Liver (tissue), 9 donors: ENCODE results near the gene RNU6-9. TPM values are rescaled to one million over a fixed set of nuclear protein-coding genes. Genes with fewer than 3 reads are reported as not detected.

ENCODE experiments used
- DNase-seq: peaks from one replicate; pipeline ENCODE4 v3.0.0-alpha.2; 2017; ENCODE audit warnings: low spot score
- H3K27ac ChIP-seq, 2 donors: one replicate each; pipeline ENCODE4 v1.7.0; 2013; ENCODE audit warnings: inconsistent platforms in 2 of 2, low read length in 2 of 2, control low read depth in 1 of 2, low read depth in 1 of 2, mild to moderate bottlenecking in 1 of 2
- H3K27me3 ChIP-seq, 4 donors: one replicate each; pipeline versions ENCODE4 v1.6.1 to v1.7.0; 2013; ENCODE audit warnings: low read length in 3 of 4, inconsistent platforms in 1 of 4, mild to moderate bottlenecking in 1 of 4, moderate library complexity in 1 of 4; ENCODE audit not compliant: control insufficient read depth in 4 of 4, insufficient read depth in 4 of 4
- H3K36me3 ChIP-seq, 4 donors: one replicate each; pipeline versions ENCODE4 v1.6.1 to v1.7.0; 2013; ENCODE audit warnings: low read length in 3 of 4, mild to moderate bottlenecking in 3 of 4, low read depth in 1 of 4, moderate library complexity in 1 of 4; ENCODE audit not compliant: control insufficient read depth in 4 of 4, insufficient read depth in 3 of 4
- H3K4me1 ChIP-seq, 4 donors: one replicate each; pipeline versions ENCODE4 v1.6.1 to v1.7.0; 2013; ENCODE audit warnings: low read length in 3 of 4, mild to moderate bottlenecking in 3 of 4, moderate library complexity in 1 of 4; ENCODE audit not compliant: control insufficient read depth in 4 of 4, insufficient read depth in 4 of 4
- H3K4me3 ChIP-seq, 3 donors: one replicate each; pipeline versions ENCODE4 v1.6.1 to v1.7.0; 2013; ENCODE audit warnings: low read length in 3 of 3, control low read depth in 1 of 3, low read depth in 1 of 3, mild to moderate bottlenecking in 1 of 3
- H3K9ac ChIP-seq, 2 donors: one replicate each; pipeline ENCODE4 v1.7.0; 2013; ENCODE audit warnings: low read length in 2 of 2, mild to moderate bottlenecking in 2 of 2, moderate library complexity in 2 of 2, control low read depth in 1 of 2, low read depth in 1 of 2
- H3K9me3 ChIP-seq, 4 donors: one replicate each; pipeline versions ENCODE4 v1.6.1 to v1.7.0; 2013; ENCODE audit warnings: low read length in 3 of 4; ENCODE audit not compliant: control insufficient read depth in 4 of 4
- ATF3 ChIP-seq: IDR thresholded peaks from 2 replicates; pipeline ENCODE4 v1.6.1; 2016; ENCODE audit warnings: antibody characterized with exemption
- CTCF ChIP-seq: fragments of 150-350 bp; IDR thresholded peaks from 2 replicates; pipeline ENCODE4 v1.5.1; 2017; ENCODE audit warnings: improper control_type of control experiment, low read depth, low read length; ENCODE audit not compliant: missing input control
- EGR1 ChIP-seq, 2 donors: IDR thresholded peaks; 2 replicates each; pipeline ENCODE4 v1.6.1; 2016 to 2018; ENCODE audit warnings: antibody characterized with exemption in 2 of 2, low read depth in 2 of 2
- FOXA2 ChIP-seq: IDR thresholded peaks from 2 replicates; pipeline ENCODE4 v1.6.1; 2016; ENCODE audit warnings: antibody characterized with exemption
- GABPA ChIP-seq, 2 donors: IDR thresholded peaks in 1 of 2; conservative IDR thresholded peaks in 1 of 2; 2 replicates each; pipeline ENCODE4 v1.6.1; 2016; ENCODE audit warnings: antibody characterized with exemption in 2 of 2, mild to moderate bottlenecking in 1 of 2, moderate library complexity in 1 of 2
- HNF4A ChIP-seq, 2 donors: conservative IDR thresholded peaks; 2 replicates each; pipeline ENCODE4 v1.6.1; 2016; ENCODE audit warnings: antibody characterized with exemption in 2 of 2, mild to moderate bottlenecking in 2 of 2
- HNF4G ChIP-seq: IDR thresholded peaks from 2 replicates; pipeline ENCODE4 v1.6.1; 2016; ENCODE audit warnings: antibody characterized with exemption
- MAX ChIP-seq: IDR thresholded peaks from 2 replicates; pipeline ENCODE4 v1.6.1; 2016; ENCODE audit warnings: antibody characterized with exemption
- NR2F2 ChIP-seq: IDR thresholded peaks from 2 replicates; pipeline ENCODE4 v1.6.1; 2016; ENCODE audit warnings: antibody characterized with exemption
- RAD21 ChIP-seq, 2 donors: IDR thresholded peaks; 2 replicates each; pipeline ENCODE4 v1.6.1; 2016; ENCODE audit warnings: antibody characterized with exemption in 2 of 2, mild to moderate bottlenecking in 2 of 2
- REST ChIP-seq: IDR thresholded peaks from 2 replicates; pipeline ENCODE4 v1.6.1; 2016; ENCODE audit warnings: antibody characterized with exemption, mild to moderate bottlenecking
- RXRA ChIP-seq, 2 donors: IDR thresholded peaks; 2 replicates each; pipeline ENCODE4 v1.6.1; 2017 to 2018; ENCODE audit warnings: antibody characterized with exemption in 2 of 2, mild to moderate bottlenecking in 1 of 2
- SP1 ChIP-seq: IDR thresholded peaks from 2 replicates; pipeline ENCODE4 v1.6.1; 2018; ENCODE audit warnings: antibody characterized with exemption, mild to moderate bottlenecking
- TAF1 ChIP-seq: conservative IDR thresholded peaks from 2 replicates; pipeline ENCODE4 v1.6.1; 2016; ENCODE audit warnings: antibody characterized with exemption, mild to moderate bottlenecking
- YY1 ChIP-seq: IDR thresholded peaks from 2 replicates; pipeline ENCODE4 v1.6.1; 2016; ENCODE audit warnings: antibody characterized with exemption, mild to moderate bottlenecking
- ZBTB33 ChIP-seq: IDR thresholded peaks from 2 replicates; pipeline ENCODE4 v1.6.1; 2016; ENCODE audit warnings: antibody characterized with exemption
- WGBS: extraction: QIAGEN DNeasy Blood & Tissue Kit; methylation state at CpG from one replicate; pipeline ENCODE4 v1.1.7; 2013; 5-methylcytosine and 5-hydroxymethylcytosine counted together
- polyA plus RNA-seq, 2 donors: library from polyadenylated mRNA; stranded (reverse) in 1 of 2; unstranded in 1 of 2; fragments of 200-250 nt in 1 of 2; fragments of >200 nt in 1 of 2; fragmentation: Nextera tagmentation in 1 of 2; extraction: Ambion mirVana in 1 of 2; gene quantifications; one replicate each; pipeline versions ENCODE4 v1.2.1 to v1.2.3, GENCODE V29; 2013 to 2015
- total RNA-seq, 2 donors: library from RNA; depleted of rRNA; stranded (reverse); fragments of >200 nt; gene quantifications; one replicate each; pipeline ENCODE4 v1.2.3, GENCODE V29; 2014
- donor health status: healthy.
- donor health status: healthy.
- donor health status: healthy.
- donor health status: healthy.
- donor health status: healthy.

Gene RNU6-9
- total and polyA plus RNA-seq, 4 donors = not detected

- peaks cover 8 to 38% (median 11%) of the 10 kb centered on the region in 4 donors for H3K36me3 ChIP-seq
- WGBS = 98% methylated on average over 28 of the region's 28 CpGs
Measured at GRCh38 chr19:875265-875879, 17.9 kb upstream of the RNU6-9 start.

GRCh38 chr19:876089-876488 lies 17.2 kb upstream of the RNU6-9 start:
- 89% methylated on average over 18 of the region's 18 CpGs for WGBS
- TF ChIP-seq RXRA (IDR thresholded peaks at IDR 0.05) (no peak), SP1 (no peak), HNF4A (conservative IDR thresholded peaks at IDR 0.05) (no peak), GABPA (IDR thresholded peaks at IDR 0.05 in 1 of 2, conservative IDR thresholded peaks at IDR 0.05 in 1 of 2) (no peak), ZBTB33 (no peak), REST (no peak), CTCF (no peak), MAX (no peak), YY1 (no peak), ATF3 (no peak), NR2F2 (no peak), TAF1 (no peak), HNF4G (no peak)
- H3K36me3 ChIP-seq = peaks cover 5 to 34% (median 11%) of the 10 kb centered on the region in 4 donors

More at GRCh38 chr19:875265-875879, 17.9 kb upstream of the RNU6-9 start:
- no peak for DNase-seq
- Histone ChIP-seq H3K27ac (no peak overlapping the region), H3K4me3 (no peak overlapping the region), H3K4me1 (no peaks in the 10 kb centered on the region), H3K9ac (no peak overlapping the region), H3K27me3 (no peaks in the 10 kb centered on the region), H3K9me3 (no peaks in the 10 kb centered on the region)
- no peak for TF ChIP-seq MAX
- no peak for TF ChIP-seq EGR1 (IDR thresholded peaks at IDR 0.05; ENCODE audit: low read depth in 2 of 2)
- no peak for TF ChIP-seq ATF3
- TF ChIP-seq HNF4G = no peak
- TF ChIP-seq NR2F2 = no peak
- TF ChIP-seq HNF4A (conservative IDR thresholded peaks at IDR 0.05) = no peak
- TF ChIP-seq YY1 = no peak
- TF ChIP-seq GABPA (IDR thresholded peaks at IDR 0.05 in 1 of 2, conservative IDR thresholded peaks at IDR 0.05 in 1 of 2) = no peak
- no peak for TF ChIP-seq RAD21 (IDR thresholded peaks at IDR 0.05)
- TF ChIP-seq RXRA (IDR thresholded peaks at IDR 0.05) = no peak
- TF ChIP-seq FOXA2 = no peak
- TF ChIP-seq TAF1 = no peak

More at GRCh38 chr19:876089-876488, 17.2 kb upstream of the RNU6-9 start:
- no peak for DNase-seq
- H3K4me3 ChIP-seq = no peak overlapping the region
- no peaks in the 10 kb centered on the region for H3K27me3 ChIP-seq
- H3K4me1 ChIP-seq = no peaks in the 10 kb centered on the region
- H3K9me3 ChIP-seq = no peaks in the 10 kb centered on the region
- no peak overlapping the region for H3K9ac ChIP-seq
- no peak overlapping the region for H3K27ac ChIP-seq
